ENCODE results near the gene NUP62. TPM values are rescaled to one million over a fixed set of nuclear protein-coding genes. Genes with fewer than 3 reads are reported as not detected.
A peak's percentile ranks its signal among the peaks of the same experiment; 100 is the strongest.

The NUP62 gene
- total and polyA plus RNA-seq, 4 donors: 14.2 to 19.8 (median 18.1) TPM

- no peak overlapping the region for H3K27ac ChIP-seq (ENCODE audit: low read depth in 1 of 2, low read length in 2 of 2)
- peak in 1 of 2 donors; percentile 46 for TF ChIP-seq RAD21 (IDR thresholded peaks at IDR 0.05)
- no peak for TF ChIP-seq NR2F2 (IDR thresholded peaks at IDR 0.05)
- H3K27me3 ChIP-seq (ENCODE audit: control insufficient read depth in 4 of 4, insufficient read depth in 4 of 4, low read length in 3 of 4): no peaks in the 10 kb centered on the region
- H3K9ac ChIP-seq (ENCODE audit: low read depth in 1 of 2, low read length in 2 of 2): no peak overlapping the region
- H3K9me3 ChIP-seq (ENCODE audit: control insufficient read depth in 4 of 4, low read length in 3 of 4): no peaks in the 10 kb centered on the region
- peaks cover 0 to 25% (median 11%) of the 10 kb centered on the region in 4 donors for H3K4me1 ChIP-seq (ENCODE audit: control insufficient read depth in 4 of 4, insufficient read depth in 4 of 4, low read length in 3 of 4)
- 84% methylated on average over 21 of the region's 21 CpGs for WGBS
- no peak overlapping the region for H3K4me3 ChIP-seq (ENCODE audit: low read depth in 1 of 3, low read length in 3 of 3)
- peaks cover 2 to 24% (median 14%) of the 10 kb centered on the region in 4 donors for H3K36me3 ChIP-seq (ENCODE audit: control insufficient read depth in 4 of 4, insufficient read depth in 3 of 4, low read depth in 1 of 4, low read length in 3 of 4)
- DNase-seq (ENCODE audit: low spot score): peak; percentile 52
Measured at GRCh38 chr19:49912965-49913685, 16.2 kb downstream of the NUP62 start.

GRCh38 chr19:49911381-49912145 lies 17.7 kb downstream of the NUP62 start:
- 75% methylated on average over 9 of the region's 9 CpGs for WGBS

More at GRCh38 chr19:49911381-49912145, 17.7 kb downstream of the NUP62 start:
- Histone ChIP-seq H3K27me3 (ENCODE audit: control insufficient read depth in 4 of 4, insufficient read depth in 4 of 4, low read length in 3 of 4) (no peaks in the 10 kb centered on the region), H3K27ac (ENCODE audit: low read depth in 1 of 2, low read length in 2 of 2) (peak overlapping the region in 1 of 2 donors; percentile 19), H3K9me3 (ENCODE audit: control insufficient read depth in 4 of 4, low read length in 3 of 4) (no peaks in the 10 kb centered on the region), H3K9ac (ENCODE audit: low read depth in 1 of 2, low read length in 2 of 2) (no peak overlapping the region), H3K4me3 (ENCODE audit: low read depth in 1 of 3, low read length in 3 of 3) (no peak overlapping the region), H3K36me3 (ENCODE audit: control insufficient read depth in 4 of 4, insufficient read depth in 3 of 4, low read depth in 1 of 4, low read length in 3 of 4) (peaks cover 6 to 37% (median 16%) of the 10 kb centered on the region in 4 donors), H3K4me1 (ENCODE audit: control insufficient read depth in 4 of 4, insufficient read depth in 4 of 4, low read length in 3 of 4) (peaks cover 0 to 18% (median 6%) of the 10 kb centered on the region in 4 donors)
- no peak for DNase-seq (ENCODE audit: low spot score)
- TF ChIP-seq HNF4G (IDR thresholded peaks at IDR 0.05) (no peak), RAD21 (IDR thresholded peaks at IDR 0.05) (no peak), EGR1 (IDR thresholded peaks at IDR 0.05; ENCODE audit: low read depth in 2 of 2) (no peak), RXRA (IDR thresholded peaks at IDR 0.05) (no peak), MAX (IDR thresholded peaks at IDR 0.05) (no peak), YY1 (IDR thresholded peaks at IDR 0.05) (no peak), REST (IDR thresholded peaks at IDR 0.05) (no peak), NR2F2 (IDR thresholded peaks at IDR 0.05) (no peak), SP1 (IDR thresholded peaks at IDR 0.05) (no peak), HNF4A (conservative IDR thresholded peaks at IDR 0.05) (no peak), TAF1 (conservative IDR thresholded peaks at IDR 0.05) (no peak), FOXA2 (IDR thresholded peaks at IDR 0.05) (no peak), FOXA1 (IDR thresholded peaks at IDR 0.05) (no peak), ZBTB33 (IDR thresholded peaks at IDR 0.05) (no peak), GABPA (IDR thresholded peaks at IDR 0.05 in 1 of 2, conservative IDR thresholded peaks at IDR 0.05 in 1 of 2) (no peak), JUND (IDR thresholded peaks at IDR 0.05) (no peak), CTCF (IDR thresholded peaks at IDR 0.05; ENCODE audit: low read depth, low read length, missing input control) (no peak), ATF3 (IDR thresholded peaks at IDR 0.05) (no peak)
